AG09319 (cell line): ENCODE results near the gene ZMIZ1.

ENCODE experiments used
- DNase-seq: peaks from one replicate; pipeline ENCODE4 v3.0.0-alpha.2; 2010; ENCODE audit warnings: low read depth; ENCODE audit errors: extremely low read depth
- CTCF ChIP-seq: IDR thresholded peaks from 2 replicates; pipeline ENCODE4 v1.5.1; 2011; ENCODE audit warnings: low read depth, mild to moderate bottlenecking, inconsistent platforms, low read length, moderate library complexity

The ZMIZ1 gene

GRCh38 chr10:79237454-79238157 lies 168.8 kb downstream of the ZMIZ1 start:
- DNase-seq: no peak
- TF ChIP-seq CTCF: no peak

- no peak for TF ChIP-seq CTCF
- no peak for DNase-seq
Measured at GRCh38 chr10:79238158-79238520, 169.4 kb downstream of the ZMIZ1 start.

GRCh38 chr10:79238606-79239005 lies 169.8 kb downstream of the ZMIZ1 start:
- no peak for TF ChIP-seq CTCF
- DNase-seq: no peak

- no peak for TF ChIP-seq CTCF
- no peak for DNase-seq
Measured at GRCh38 chr10:79239275-79239779, 170.6 kb downstream of the ZMIZ1 start.

- no peak for TF ChIP-seq CTCF
- no peak for DNase-seq
Measured at GRCh38 chr10:79239924-79240581, 171.3 kb downstream of the ZMIZ1 start.

- no peak for DNase-seq
- no peak for TF ChIP-seq CTCF
Measured at GRCh38 chr10:79241629-79241989, 172.8 kb downstream of the ZMIZ1 start.

- no peak for TF ChIP-seq CTCF
- no peak for DNase-seq
Measured at GRCh38 chr10:79241990-79242619, 173.3 kb downstream of the ZMIZ1 start.
